OCI-LY3 (cell line): Measurements from ENCODE around the gene INF2.

Experiments
- CTCF ChIP-seq: fragments of 200-600, 300-600 bp; sonication (generic); IDR thresholded peaks from 2 replicates; pipeline ENCODE4 v1.5.1; 2014; ENCODE audit warnings: antibody characterized with exemption, low read length, low read depth
- EZH2phosphoT487 ChIP-seq: fragments of 200-600 bp; shearing (Covaris generic); IDR thresholded peaks from 2 replicates; pipeline ENCODE4 v1.6.1; 2018; ENCODE audit warnings: antibody characterized with exemption, mixed run types, low read depth

- no peak for TF ChIP-seq CTCF
- TF ChIP-seq EZH2phosphoT487, result no peak
These were observed 66.2 kb downstream of the INF2 start for GRCh38 chr14:104755621-104756020.
